BE2C (cell line): Measurements from ENCODE around the gene SCUBE2.

Experiments used
- DNase-seq: peaks from one replicate; pipeline ENCODE4 v3.0.0-alpha.2; 2020
- H3K27me3 ChIP-seq: fragments of 250-450 bp; sonication (Bioruptor Pico); 2 replicates; pipeline ENCODE4 v1.5.1; 2020; ENCODE audit warnings: mild to moderate bottlenecking
- H3K36me3 ChIP-seq: fragments of 250-450 bp; sonication (Bioruptor Pico); 2 replicates; pipeline ENCODE4 v1.5.1; 2020; ENCODE audit warnings: mild to moderate bottlenecking
- H3K4me1 ChIP-seq: fragments of 250-450 bp; sonication (Bioruptor Pico); 2 replicates; pipeline ENCODE4 v1.5.1; 2020
- H3K4me3 ChIP-seq: 2 replicates; pipeline ENCODE4 v1.5.1; 2011; ENCODE audit warnings: low read depth, low read length
- H3K9me3 ChIP-seq: fragments of 250-450 bp; sonication (Bioruptor Pico); 2 replicates; pipeline ENCODE4 v1.5.1; 2020
- TF ChIP-seq, protein P1 (sequence below): IDR thresholded peaks from 2 replicates; pipeline ENCODE4 v1.5.1; 2012; ENCODE audit warnings: mild to moderate bottlenecking, low read depth, low read length

Gene SCUBE2

GRCh38 chr11:9004183-9004926, 87.0 kb downstream of the SCUBE2 start:
- Histone ChIP-seq H3K4me3 (no peak overlapping the region), H3K9me3 (no peaks in the 10 kb centered on the region), H3K27me3 (peaks cover 24% of the 10 kb centered on the region), H3K4me1 (no peaks in the 10 kb centered on the region), H3K36me3 (no peaks in the 10 kb centered on the region)
- no peak for DNase-seq
- TF ChIP-seq, protein P1, sequence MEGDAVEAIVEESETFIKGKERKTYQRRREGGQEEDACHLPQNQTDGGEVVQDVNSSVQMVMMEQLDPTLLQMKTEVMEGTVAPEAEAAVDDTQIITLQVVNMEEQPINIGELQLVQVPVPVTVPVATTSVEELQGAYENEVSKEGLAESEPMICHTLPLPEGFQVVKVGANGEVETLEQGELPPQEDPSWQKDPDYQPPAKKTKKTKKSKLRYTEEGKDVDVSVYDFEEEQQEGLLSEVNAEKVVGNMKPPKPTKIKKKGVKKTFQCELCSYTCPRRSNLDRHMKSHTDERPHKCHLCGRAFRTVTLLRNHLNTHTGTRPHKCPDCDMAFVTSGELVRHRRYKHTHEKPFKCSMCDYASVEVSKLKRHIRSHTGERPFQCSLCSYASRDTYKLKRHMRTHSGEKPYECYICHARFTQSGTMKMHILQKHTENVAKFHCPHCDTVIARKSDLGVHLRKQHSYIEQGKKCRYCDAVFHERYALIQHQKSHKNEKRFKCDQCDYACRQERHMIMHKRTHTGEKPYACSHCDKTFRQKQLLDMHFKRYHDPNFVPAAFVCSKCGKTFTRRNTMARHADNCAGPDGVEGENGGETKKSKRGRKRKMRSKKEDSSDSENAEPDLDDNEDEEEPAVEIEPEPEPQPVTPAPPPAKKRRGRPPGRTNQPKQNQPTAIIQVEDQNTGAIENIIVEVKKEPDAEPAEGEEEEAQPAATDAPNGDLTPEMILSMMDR = no peak

- Histone ChIP-seq H3K36me3 (no peaks in the 10 kb centered on the region), H3K27me3 (peaks cover 24% of the 10 kb centered on the region), H3K4me1 (no peaks in the 10 kb centered on the region), H3K9me3 (no peaks in the 10 kb centered on the region), H3K4me3 (peak within 1 kb of the TSS; percentile 19)
- DNase-seq = peak; percentile 56
- TF ChIP-seq, protein P1 = no peak
Measured at GRCh38 chr11:9003573-9004182, 87.7 kb downstream of the SCUBE2 start, which contains the start of gene NRIP3. NRIP3 (minus strand) TSS chr11:9004001; CDS start chr11:9003935, 66 bp downstream.

DNA sequence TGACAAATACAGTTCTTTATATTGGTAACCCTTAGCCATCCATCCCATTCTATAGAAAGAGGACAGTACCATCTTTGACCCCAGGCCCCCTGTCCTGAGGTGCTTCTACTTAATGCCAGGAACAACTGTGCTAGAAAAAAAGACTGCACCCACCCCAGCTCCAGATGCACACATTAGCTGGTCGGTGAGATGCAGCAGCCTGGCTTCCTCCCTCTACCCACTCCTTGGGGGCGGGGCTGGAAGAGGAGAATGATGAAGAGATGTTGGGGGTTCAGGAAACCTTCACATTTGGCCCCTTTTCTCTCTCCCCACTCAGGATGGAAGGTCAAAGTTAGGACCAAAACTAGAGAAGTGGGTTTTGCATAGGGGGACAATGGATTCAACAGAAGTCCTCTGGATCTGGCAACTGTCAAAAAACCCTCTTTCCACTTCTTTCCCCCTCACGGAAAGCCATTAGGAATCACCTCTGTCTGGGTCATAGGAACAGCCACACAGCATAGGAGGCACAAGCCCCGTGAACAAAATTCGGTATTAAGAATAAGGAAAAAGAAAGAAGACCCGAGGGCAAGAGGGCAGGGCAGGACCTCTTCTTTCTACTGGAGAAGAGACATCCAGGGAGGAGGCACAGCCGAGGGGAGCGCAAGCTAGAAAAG, 88.4 kb downstream of the SCUBE2 start:
- no peaks in the 10 kb centered on the region for H3K36me3 ChIP-seq
- H3K27me3 ChIP-seq = peaks cover 24% of the 10 kb centered on the region
- H3K4me1 ChIP-seq = no peaks in the 10 kb centered on the region
- no peaks in the 10 kb centered on the region for H3K9me3 ChIP-seq
- TF ChIP-seq, protein P1 = no peak
- H3K4me3 ChIP-seq = no peak overlapping the region; the same call in 1 of the 2 replicates
- no peak for DNase-seq

DNA sequence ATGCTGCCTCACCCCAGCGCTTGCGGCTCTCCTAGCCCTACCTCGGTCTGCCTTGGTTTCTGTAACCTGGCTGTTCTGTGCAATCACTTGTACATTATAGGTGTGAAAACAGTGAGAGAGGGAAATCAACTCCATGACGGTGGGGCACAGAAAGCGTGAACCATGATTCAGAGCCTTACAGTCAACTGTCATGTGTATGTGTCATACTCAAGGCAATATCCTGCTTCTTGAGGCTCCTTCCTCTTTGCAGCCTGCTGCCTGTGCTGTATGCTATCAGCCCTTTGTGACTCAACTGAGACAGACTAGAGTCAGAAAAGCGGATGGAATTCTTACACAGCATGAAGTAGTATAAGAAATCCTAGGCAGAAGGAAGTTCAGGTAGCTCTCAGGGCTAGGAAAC, 89.7 kb downstream of the SCUBE2 start:
- TF ChIP-seq, protein P1 = no peak
- Histone ChIP-seq H3K4me3 (no peak overlapping the region), H3K4me1 (no peaks in the 10 kb centered on the region), H3K27me3 (peaks cover 24% of the 10 kb centered on the region), H3K9me3 (no peaks in the 10 kb centered on the region), H3K36me3 (no peaks in the 10 kb centered on the region)
- DNase-seq = no peak

GRCh38 chr11:8998017-8998416, 93.4 kb downstream of the SCUBE2 start:
- H3K4me1 ChIP-seq = no peaks in the 10 kb centered on the region
- no peaks in the 10 kb centered on the region for H3K9me3 ChIP-seq
- DNase-seq = no peak
- no peaks in the 10 kb centered on the region for H3K36me3 ChIP-seq
- TF ChIP-seq, protein P1 = no peak
- H3K4me3 ChIP-seq = no peak overlapping the region
- H3K27me3 ChIP-seq = peaks cover 4% of the 10 kb centered on the region

DNA sequence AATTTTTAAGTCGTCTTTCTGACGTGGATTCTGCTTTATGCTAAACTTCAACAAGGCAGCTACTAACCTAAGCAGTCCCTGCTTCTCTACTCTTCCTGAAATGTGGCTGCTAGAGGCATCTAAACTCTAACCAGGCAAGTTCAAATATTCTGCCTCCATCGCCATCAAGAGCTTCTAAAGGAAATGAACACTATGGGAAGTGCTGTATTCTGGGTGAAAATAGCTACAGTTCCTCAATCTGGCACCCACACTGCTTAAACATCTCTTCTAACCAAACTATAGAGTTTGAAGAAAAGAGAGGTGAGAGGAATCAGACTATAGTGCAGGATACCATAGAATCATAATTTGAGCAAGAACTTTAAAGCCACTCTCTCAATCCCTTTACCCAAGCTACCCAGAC, 93.9 kb downstream of the SCUBE2 start:
- no peaks in the 10 kb centered on the region for H3K27me3 ChIP-seq
- DNase-seq = no peak
- no peak overlapping the region for H3K4me3 ChIP-seq
- H3K9me3 ChIP-seq = no peaks in the 10 kb centered on the region
- TF ChIP-seq, protein P1 = no peak
- no peaks in the 10 kb centered on the region for H3K4me1 ChIP-seq
- H3K36me3 ChIP-seq = no peaks in the 10 kb centered on the region
